Measurements from ENCODE around the gene SOX21.

GRCh38 chr13:94673851-94674250, 38.5 kb downstream of the SOX21 start:
- TF ChIP-seq REST (IDR thresholded peaks at IDR 0.05; ENCODE audit: borderline replicate concordance) (no peak), RAD21 (conservative IDR thresholded peaks at IDR 0.05) (no peak), CTCF (IDR thresholded peaks at IDR 0.05; ENCODE audit: poor library complexity, severe bottlenecking) (no peak), SMC3 (conservative IDR thresholded peaks at IDR 0.05; ENCODE audit: poor library complexity) (no peak)
